DMS153 treated with DMSO at 0.1 percent for 48 hours (cell line): ENCODE results near the gene TNKS2.
A peak's percentile ranks its signal among the peaks of the same experiment; 100 is the strongest.
"Not testable (repeated sequence)": the region's sequence is repeated elsewhere in the genome, so short reads cannot be mapped to it uniquely, and the experiment has no call there.

Experiments used
- DNase-seq: peaks from one replicate; lab custom pipeline; 2025; ENCODE audit not compliant: unreplicated experiment; lab: John Stamatoyannopoulos, UW

The TNKS2 gene

DNA sequence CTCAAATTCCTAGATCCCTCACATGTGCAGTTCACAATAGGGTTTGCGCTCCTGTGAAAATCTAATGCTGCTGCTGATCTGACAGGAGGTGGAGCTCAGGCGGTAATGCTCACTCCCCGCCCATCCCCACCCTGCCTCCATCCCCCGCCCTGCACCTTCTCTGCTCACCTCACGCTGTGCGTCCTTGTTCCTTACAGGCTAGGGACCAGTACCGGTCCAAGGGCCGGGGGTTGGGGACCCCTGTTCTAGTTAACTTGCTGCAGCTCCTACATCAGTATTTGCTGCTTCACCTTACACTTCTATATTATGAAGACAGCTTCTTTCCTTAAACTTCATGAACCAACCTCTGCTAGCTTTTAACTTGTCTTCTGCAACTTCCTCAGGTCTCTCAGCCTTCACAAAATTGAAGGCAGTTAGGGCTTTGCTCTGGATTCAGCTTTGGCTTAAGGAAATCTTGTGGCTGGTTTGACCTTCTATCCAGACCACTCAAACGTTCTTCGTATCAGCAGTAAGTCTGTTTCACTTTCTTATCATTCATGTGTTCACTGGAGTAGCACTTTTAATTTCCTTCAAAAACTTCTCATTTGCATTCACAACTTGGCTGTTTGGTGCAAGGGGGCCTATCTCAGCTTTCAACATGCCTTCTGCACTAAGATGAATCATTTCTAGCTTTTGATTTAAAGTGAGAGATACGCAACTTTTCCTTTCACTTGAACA lies 1.7 kb upstream of the TNKS2 start:
- no peak for DNase-seq

- no peak for DNase-seq
These were observed 1.1 kb upstream of the TNKS2 start for GRCh38 chr10:91797048-91797690.

DNA sequence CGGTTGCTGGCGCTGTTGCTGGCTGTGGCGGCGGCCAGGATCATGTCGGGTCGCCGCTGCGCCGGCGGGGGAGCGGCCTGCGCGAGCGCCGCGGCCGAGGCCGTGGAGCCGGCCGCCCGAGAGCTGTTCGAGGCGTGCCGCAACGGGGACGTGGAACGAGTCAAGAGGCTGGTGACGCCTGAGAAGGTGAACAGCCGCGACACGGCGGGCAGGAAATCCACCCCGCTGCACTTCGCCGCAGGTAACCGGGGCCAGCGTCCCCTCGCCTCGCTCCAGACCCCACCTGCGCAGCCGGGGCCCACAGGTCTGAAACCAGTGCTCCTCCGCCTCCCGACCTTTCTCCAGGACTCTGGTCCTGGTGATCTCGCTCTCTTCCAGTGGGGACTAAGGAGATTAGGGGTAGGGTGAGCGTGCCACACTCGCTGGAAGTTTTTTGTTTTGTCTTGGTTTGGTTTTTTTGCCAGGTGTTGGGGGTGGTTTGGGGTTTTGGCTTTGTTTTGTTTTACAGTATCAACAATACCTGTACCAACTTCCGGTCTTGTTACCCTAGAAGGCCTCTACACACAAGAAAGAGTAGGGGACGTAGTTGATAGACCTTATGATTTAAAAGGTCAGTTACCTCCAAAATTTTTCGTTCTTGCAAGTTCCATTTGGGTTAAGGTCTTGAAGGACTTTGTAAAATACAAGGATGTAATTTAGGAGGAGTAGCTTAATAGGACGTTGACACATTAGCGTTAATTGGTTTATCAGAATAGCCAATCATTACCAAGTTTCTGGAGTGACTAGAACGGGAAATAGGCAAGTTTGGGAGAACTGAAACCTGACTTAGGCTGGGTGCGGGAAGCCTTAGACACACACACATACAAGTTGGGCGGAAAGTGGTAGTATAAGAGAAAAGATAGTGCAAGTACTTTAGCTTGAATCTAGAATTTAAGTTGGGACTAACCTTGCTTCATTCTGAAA lies 704 bp downstream of the TNKS2 start:
- peak; percentile 29 for DNase-seq

DNA sequence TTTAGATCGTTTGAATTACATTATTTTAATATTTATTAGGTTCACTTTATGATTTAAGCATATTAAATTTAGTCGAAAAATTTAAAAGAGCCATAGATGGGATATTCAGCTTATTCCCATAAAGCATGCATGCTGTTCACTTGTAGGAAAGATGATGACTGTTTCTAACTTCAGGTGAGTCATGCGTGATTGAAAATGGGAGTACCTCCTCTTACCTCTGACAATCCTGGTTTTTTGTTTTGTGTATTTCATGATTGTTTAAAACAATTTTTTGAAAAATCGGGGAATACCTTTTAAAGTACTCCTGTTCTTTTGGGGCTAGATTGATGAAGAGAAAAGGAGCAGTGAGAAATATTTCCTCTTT lies 1.4 kb downstream of the TNKS2 start:
- no peak for DNase-seq

DNA sequence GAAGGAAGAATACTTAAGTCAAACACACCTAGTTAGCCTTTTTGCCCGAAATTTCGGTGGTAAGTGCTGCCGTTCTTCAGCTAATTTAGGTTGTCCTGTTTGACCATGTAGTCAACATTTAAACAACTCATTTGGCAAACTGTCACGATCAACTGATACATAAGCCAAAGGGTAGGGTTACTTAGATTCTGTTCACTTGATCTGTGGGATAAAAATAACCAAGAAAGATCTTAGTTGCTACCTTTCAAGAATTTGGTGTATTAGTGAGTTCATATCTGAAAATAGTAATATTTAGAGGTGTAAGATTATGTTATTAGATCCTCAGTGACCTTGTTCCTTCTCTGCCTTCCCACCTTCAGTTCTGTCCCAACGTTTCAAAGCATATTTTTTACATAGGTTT lies 2.0 kb downstream of the TNKS2 start:
- no peak for DNase-seq

DNA sequence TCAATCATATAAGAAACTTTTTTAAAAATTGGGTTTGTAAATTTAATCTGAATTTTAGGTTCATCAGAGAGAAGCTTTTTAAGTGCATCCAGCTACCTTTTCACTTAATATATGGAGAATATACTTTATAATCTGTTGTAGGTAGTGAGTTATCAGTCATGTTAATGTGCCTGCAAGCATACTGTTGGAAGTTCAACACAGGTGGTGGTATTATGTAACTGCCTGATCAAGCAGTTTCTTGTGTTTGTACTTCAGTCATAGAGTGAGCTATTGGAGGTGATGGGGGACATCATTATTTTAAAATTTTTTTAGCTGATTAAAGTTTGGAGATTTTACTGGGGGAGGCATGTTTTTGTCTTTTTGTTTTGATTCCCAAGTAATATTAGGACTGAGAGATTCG lies 2.5 kb downstream of the TNKS2 start:
- no peak for DNase-seq

GRCh38 chr10:91803386-91804125 lies 5.3 kb downstream of the TNKS2 start:
- DNase-seq, result no peak

DNA sequence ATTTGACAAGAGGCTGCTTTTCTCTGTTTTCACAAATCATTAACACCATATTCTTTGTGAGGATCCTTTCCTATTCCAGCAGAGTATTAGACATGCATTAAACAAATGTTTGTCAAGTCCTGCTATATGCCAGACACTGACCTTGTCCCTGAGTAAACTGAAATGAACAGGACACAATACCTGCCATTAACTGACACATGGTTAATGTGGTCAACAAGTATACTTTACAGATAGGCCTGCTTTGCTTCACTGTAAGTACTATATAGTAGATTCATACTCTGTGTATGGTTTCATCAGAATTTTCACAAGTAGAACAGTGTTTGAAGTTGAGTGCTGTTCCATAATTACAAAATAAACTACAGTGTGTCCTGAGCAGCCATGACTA lies 5.9 kb downstream of the TNKS2 start:
- no peak for DNase-seq

GRCh38 chr10:91805110-91805838 lies 7.0 kb downstream of the TNKS2 start:
- DNase-seq, result no peak

GRCh38 chr10:91807264-91807663 lies 9.0 kb downstream of the TNKS2 start:
- not testable (repeated sequence) for DNase-seq

DNA sequence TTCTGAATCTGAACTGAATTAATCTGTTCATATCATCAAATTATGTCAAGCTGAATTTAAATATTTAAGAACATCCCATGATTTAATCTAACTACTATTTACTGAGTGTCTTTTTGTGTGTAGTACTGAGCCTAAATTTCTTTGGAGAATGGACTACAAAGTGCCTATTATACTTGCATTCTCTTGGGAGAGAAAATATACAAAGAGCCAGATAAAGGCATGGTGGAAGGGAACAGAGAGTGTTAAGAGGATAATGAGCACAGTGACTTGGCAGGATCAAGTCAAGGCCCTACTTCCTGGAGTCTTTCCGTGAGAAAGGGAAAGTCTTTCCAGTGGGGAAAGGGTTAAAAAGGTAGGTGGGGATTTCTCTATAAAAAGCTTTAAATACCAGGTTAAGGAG lies 15.0 kb downstream of the TNKS2 start:
- DNase-seq, result no peak

DNA sequence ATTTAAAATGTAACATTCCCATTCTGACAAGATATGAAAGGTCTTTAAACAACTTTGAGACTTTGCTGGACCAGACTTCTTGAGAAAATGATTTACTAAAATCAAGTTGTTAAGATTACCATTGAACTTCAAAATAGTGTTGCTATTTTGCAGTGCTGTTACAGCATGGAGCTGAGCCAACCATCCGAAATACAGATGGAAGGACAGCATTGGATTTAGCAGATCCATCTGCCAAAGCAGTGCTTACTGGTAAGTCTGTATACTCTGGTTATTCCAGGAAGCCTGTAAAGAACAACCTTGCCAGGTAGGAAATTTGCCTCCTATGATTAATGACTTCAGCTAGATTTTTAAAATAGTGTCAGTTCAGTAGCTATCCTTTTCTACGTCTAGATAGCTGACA lies 18.8 kb downstream of the TNKS2 start:
- DNase-seq, result no peak

GRCh38 chr10:91820144-91820543 lies 21.9 kb downstream of the TNKS2 start:
- DNase-seq, result no peak

DNA sequence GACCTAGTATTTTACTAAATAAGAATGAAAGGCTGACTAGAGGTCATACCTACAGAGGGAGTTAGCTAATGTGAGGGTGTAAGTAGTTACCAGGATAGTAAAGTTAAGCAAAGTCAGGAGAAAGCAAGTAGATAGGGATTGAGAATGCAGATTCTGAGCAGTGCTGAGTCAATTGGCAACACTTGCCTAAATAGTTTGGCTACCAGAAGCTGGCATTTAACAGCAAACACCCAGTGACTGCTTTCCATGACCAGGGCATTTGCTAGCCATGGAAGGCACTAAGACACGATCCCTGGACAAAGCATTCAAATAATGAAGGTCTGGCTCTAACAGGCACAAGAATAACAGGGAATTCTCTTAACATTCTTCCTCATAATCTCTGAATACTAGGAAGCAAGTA lies 25.9 kb downstream of the TNKS2 start:
- no peak for DNase-seq

- DNase-seq, result no peak
These were observed 31.0 kb downstream of the TNKS2 start for GRCh38 chr10:91829268-91829667.

- DNase-seq, result no peak
These were observed 40.0 kb downstream of the TNKS2 start for GRCh38 chr10:91838199-91838598.

GRCh38 chr10:91843083-91843482 lies 44.9 kb downstream of the TNKS2 start:
- DNase-seq, result no peak

GRCh38 chr10:91856637-91857036 lies 58.4 kb downstream of the TNKS2 start:
- no peak for DNase-seq

- DNase-seq, result no peak
These were observed 62.7 kb downstream of the TNKS2 start for GRCh38 chr10:91860885-91861284.

DNA sequence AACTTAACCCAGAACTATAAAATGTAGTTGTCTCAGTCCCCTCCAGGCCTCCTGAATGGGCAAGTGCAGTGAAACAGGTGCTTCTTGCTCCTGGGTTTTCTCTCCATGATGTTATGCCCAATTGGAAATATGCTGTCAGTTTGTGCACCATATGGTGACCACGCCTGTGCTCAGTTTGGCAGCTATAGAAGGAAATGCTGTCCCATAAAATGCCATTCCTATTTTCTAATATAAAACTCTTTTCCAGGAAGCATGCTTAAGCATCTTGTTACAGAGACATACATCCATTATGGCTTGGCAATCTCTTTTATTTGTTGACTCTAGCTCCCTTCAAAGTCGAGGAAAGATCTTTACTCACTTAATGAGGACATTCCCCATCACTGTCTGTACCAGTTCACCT lies 65.9 kb downstream of the TNKS2 start:
- no peak for DNase-seq

DNA sequence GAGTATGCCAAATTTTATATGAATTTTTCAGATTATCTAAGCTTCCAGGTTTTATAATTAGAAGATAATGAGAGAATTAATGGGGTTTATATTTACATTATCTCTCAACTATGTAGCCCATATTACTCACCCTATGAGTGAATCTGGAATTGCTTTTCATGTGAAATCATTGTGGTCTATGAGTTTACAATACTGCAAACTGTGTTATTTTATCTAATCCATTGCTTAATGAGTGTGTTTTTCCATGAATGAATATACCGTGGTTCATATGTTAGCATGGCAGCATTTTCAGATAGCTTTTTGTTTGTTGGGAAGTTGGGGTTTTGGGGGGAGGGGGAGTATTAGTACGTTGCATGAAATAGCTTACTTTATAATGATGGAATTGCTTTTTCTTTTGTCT lies 66.5 kb downstream of the TNKS2 start:
- no peak for DNase-seq
